ENCODE results near the gene UGT1A5.

Gene UGT1A5

DNA sequence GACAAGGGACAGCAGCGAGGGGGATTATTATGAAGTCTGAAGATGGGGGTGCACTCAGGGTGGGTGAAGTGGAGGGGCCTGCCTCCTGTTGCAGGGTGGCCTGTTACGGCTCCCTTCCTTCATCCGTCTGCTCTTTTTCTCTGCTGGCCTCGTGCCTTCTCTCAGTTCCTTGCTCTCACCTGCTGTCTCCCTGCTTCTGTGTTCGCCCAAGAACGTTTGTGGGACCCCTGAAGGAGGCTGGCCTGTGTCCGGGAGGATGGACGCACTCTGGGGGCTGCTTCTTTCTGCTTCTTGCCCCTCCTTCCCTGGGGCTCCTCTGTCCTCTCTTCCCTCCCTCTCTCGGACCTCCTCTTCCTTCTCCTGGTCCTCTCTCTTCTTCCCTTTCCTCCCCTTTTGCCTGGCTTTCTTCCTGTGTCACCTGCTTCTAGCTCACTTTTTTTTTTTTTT lies 79.2 kb downstream of the UGT1A5 start:
- H3K4me1 ChIP-seq, result no peaks in the 10 kb centered on the region
- DNase-seq (ENCODE audit: low spot score in 2 of 2), result no peak
- in situ Hi-C loops (cut with MboI; ENCODE audit: low sequenced_read_pairs), result no loop called here
- no peaks in the 10 kb centered on the region for H3K36me3 ChIP-seq (replicated peaks)
- no peaks in the 10 kb centered on the region for H3K27me3 ChIP-seq (ENCODE audit: low read depth)
- no peak overlapping the region for H3K4me3 ChIP-seq
- no peaks in the 10 kb centered on the region for H3K9me3 ChIP-seq

GRCh38 chr2:233792720-233793119 lies 80.0 kb downstream of the UGT1A5 start:
- H3K9me3 ChIP-seq, result no peaks in the 10 kb centered on the region
- no peaks in the 10 kb centered on the region for H3K27me3 ChIP-seq (ENCODE audit: low read depth)
- DNase-seq (ENCODE audit: low spot score in 2 of 2), result no peak
- in situ Hi-C loops (cut with MboI; ENCODE audit: low sequenced_read_pairs), result no loop called here
- no peaks in the 10 kb centered on the region for H3K4me1 ChIP-seq
- no peak overlapping the region for H3K4me3 ChIP-seq
- no peaks in the 10 kb centered on the region for H3K36me3 ChIP-seq (replicated peaks)

GRCh38 chr2:233793465-233794127 lies 80.9 kb downstream of the UGT1A5 start:
- in situ Hi-C loops (cut with MboI; ENCODE audit: low sequenced_read_pairs), result no loop called here
- Histone ChIP-seq H3K27me3 (ENCODE audit: low read depth) (no peaks in the 10 kb centered on the region), H3K4me3 (no peak overlapping the region), H3K4me1 (no peaks in the 10 kb centered on the region), H3K9me3 (no peaks in the 10 kb centered on the region), H3K36me3 (replicated peaks) (no peaks in the 10 kb centered on the region)
- no peak for DNase-seq (ENCODE audit: low spot score in 2 of 2)

DNA sequence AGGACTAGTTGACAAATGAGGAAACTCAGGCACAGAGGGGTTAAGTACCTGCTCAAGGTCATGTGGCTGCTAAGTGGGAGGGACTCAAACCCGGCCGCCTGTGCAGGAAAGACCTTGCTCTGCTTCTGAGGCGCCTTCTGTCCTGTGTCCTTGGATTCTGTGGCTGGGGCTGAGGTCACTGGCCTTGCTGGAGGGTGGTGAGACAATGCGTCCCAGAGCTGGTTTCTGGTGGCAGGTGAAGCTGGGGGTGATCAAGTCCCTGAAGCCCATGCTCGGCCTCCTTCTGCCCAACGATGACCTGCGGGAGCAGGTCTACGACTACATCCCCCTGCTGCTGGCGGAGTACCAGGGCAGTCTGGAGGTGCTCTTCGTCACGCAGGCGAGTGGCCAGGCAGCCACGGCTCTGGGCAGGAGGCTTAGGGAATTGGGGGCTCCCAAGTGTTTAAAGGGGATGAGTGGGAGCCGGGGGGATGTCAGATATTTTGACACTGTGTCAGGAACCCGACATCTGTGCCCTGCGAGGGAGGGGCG lies 81.5 kb downstream of the UGT1A5 start:
- in situ Hi-C loops (cut with MboI; ENCODE audit: low sequenced_read_pairs), result no loop called here
- no peak for DNase-seq (ENCODE audit: low spot score in 2 of 2)
- H3K4me1 ChIP-seq, result no peaks in the 10 kb centered on the region
- no peaks in the 10 kb centered on the region for H3K27me3 ChIP-seq (ENCODE audit: low read depth)
- H3K9me3 ChIP-seq, result no peaks in the 10 kb centered on the region
- no peak overlapping the region for H3K4me3 ChIP-seq
- no peaks in the 10 kb centered on the region for H3K36me3 ChIP-seq (replicated peaks)

- Histone ChIP-seq H3K27me3 (ENCODE audit: low read depth) (no peaks in the 10 kb centered on the region), H3K36me3 (replicated peaks) (no peaks in the 10 kb centered on the region), H3K4me1 (no peaks in the 10 kb centered on the region), H3K4me3 (no peak overlapping the region), H3K9me3 (no peaks in the 10 kb centered on the region)
- DNase-seq (ENCODE audit: low spot score in 2 of 2), result no peak
- in situ Hi-C loops (cut with MboI; ENCODE audit: low sequenced_read_pairs), result no loop called here
These were observed 83.0 kb downstream of the UGT1A5 start for GRCh38 chr2:233795735-233796171.

- Histone ChIP-seq H3K36me3 (replicated peaks) (no peaks in the 10 kb centered on the region), H3K9me3 (no peaks in the 10 kb centered on the region), H3K4me3 (no peak overlapping the region), H3K27me3 (ENCODE audit: low read depth) (no peaks in the 10 kb centered on the region), H3K4me1 (no peaks in the 10 kb centered on the region)
- no peak for DNase-seq (ENCODE audit: low spot score in 2 of 2)
- in situ Hi-C loops (cut with MboI; ENCODE audit: low sequenced_read_pairs), result no loop called here
These were observed 83.5 kb downstream of the UGT1A5 start for GRCh38 chr2:233796254-233796653.

DNA sequence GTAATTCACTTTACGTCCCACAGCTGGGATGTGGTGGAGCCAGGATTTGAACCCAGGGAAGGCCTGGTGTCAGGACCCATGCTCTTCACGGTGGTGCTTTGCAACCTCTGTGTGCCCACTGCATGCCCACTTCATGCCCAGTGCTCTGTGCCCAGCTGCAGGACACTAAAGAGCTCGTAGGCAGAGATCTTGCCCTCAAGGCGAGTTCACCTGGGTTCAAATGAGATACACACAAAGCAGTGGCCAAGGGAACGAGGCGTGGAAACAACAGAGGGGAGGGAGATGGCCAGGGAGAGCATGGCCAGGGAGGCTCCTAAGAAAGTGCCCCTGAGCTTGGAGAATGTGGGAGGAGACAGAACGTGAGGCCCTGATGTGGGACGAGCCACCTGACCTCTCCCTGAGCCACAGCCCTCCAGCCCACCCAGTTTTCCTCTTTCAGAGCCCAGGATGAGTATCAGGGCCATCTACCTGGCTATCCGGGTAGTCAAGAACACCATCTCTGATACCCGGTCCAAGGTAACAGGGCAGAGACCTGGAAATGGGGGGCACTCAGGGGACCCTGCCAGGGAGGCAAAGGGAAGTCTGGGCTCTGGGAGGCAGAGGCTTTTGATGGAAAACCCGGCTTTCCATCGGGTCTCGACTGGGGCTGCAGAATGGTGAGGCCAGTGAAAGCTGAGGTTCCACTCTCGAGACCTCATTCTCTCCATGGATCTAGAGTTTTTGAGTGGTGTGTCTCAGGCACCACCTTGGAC lies 85.8 kb downstream of the UGT1A5 start:
- DNase-seq (ENCODE audit: low spot score in 2 of 2), result no peak
- Histone ChIP-seq H3K4me1 (no peaks in the 10 kb centered on the region), H3K27me3 (ENCODE audit: low read depth) (no peaks in the 10 kb centered on the region), H3K4me3 (no peak overlapping the region), H3K9me3 (no peaks in the 10 kb centered on the region), H3K36me3 (replicated peaks) (no peaks in the 10 kb centered on the region)
- in situ Hi-C loops (cut with MboI; ENCODE audit: low sequenced_read_pairs), result no loop called here

DNA sequence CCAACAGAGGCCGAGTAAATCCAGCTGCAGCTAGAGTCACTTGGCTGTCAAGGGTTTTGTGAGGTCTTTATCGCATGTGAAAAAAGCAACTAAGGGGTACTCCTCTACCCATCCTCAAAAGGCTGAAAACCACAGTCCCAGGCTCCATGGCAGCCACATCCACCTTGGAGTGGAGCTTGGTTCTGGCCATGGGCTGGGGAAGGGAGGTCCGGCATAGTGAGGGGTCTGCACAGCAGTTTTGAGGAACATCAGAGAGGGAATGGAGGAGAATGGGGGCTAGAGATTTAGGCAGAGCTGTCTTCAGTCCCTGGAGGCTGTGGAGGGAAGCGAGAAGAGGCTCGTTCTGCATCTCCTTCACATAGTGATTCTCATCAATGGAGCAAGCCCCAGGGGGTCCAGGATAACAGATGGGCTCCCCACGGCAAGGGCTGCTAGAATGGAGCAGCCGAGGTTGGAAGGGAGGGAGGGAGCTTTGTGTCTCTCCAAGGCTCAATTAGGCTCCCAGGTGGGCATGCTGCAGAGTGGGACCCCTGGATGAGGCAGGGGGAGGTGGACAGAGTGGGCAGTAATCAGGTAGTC lies 86.5 kb downstream of the UGT1A5 start:
- in situ Hi-C loops (cut with MboI; ENCODE audit: low sequenced_read_pairs), result no loop called here
- Histone ChIP-seq H3K4me3 (no peak overlapping the region), H3K27me3 (ENCODE audit: low read depth) (no peaks in the 10 kb centered on the region), H3K4me1 (no peaks in the 10 kb centered on the region), H3K9me3 (no peaks in the 10 kb centered on the region), H3K36me3 (replicated peaks) (no peaks in the 10 kb centered on the region)
- DNase-seq (ENCODE audit: low spot score in 2 of 2), result no peak

- no peaks in the 10 kb centered on the region for H3K27me3 ChIP-seq (ENCODE audit: low read depth)
- no peaks in the 10 kb centered on the region for H3K36me3 ChIP-seq (replicated peaks)
- H3K4me1 ChIP-seq, result no peaks in the 10 kb centered on the region
- DNase-seq (ENCODE audit: low spot score in 2 of 2), result no peak
- H3K9me3 ChIP-seq, result no peaks in the 10 kb centered on the region
- H3K4me3 ChIP-seq, result no peak overlapping the region
- in situ Hi-C loops (cut with MboI; ENCODE audit: low sequenced_read_pairs), result no loop called here
These were observed 87.0 kb downstream of the UGT1A5 start for GRCh38 chr2:233799716-233800115.

GRCh38 chr2:233800208-233800607 lies 87.5 kb downstream of the UGT1A5 start:
- Histone ChIP-seq H3K4me1 (no peaks in the 10 kb centered on the region), H3K36me3 (replicated peaks) (no peaks in the 10 kb centered on the region), H3K27me3 (ENCODE audit: low read depth) (no peaks in the 10 kb centered on the region), H3K4me3 (no peak overlapping the region), H3K9me3 (no peaks in the 10 kb centered on the region)
- in situ Hi-C loops (cut with MboI; ENCODE audit: low sequenced_read_pairs), result no loop called here
- DNase-seq (ENCODE audit: low spot score in 2 of 2), result no peak

DNA sequence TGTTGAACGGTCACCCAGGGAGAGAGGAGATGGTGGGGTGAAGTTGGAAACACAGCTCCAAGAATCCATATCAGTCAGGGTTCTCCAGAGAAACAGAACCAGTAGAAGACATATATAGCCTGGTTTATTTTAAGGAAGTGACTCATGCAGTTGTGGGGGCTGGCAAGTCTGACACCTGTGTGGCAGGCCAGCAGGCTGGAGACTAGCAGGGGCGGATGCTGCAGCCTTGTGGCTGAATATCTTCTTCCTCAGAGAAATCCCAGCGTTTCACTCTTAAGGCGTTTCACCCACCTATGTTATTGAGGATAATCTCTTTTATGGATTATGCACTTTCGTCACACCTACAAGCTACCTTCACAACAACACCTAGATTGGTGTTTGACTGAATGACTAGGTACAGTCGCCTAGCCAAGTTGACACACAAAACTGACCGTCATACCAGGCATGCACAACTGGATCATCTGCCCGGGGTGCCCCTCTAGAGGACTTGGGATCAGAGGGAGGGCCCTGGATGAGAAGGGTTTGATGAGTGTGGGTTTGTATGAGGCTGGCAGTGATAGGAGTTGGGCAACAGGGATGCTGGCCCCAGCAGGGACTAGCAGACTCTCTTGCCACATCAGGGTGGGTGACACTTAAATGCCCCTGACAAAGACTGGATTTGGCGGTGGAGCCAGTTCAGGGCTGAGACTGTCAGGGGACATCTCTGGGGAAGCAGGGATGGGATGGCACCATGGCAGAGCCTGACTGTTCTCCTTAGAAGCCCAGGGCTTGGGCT lies 88.8 kb downstream of the UGT1A5 start:
- Histone ChIP-seq H3K4me3 (no peak overlapping the region), H3K9me3 (no peaks in the 10 kb centered on the region), H3K36me3 (replicated peaks) (no peaks in the 10 kb centered on the region), H3K27me3 (ENCODE audit: low read depth) (no peaks in the 10 kb centered on the region), H3K4me1 (no peaks in the 10 kb centered on the region)
- no peak for DNase-seq (ENCODE audit: low spot score in 2 of 2)
- in situ Hi-C loops (cut with MboI; ENCODE audit: low sequenced_read_pairs), result no loop called here

DNA sequence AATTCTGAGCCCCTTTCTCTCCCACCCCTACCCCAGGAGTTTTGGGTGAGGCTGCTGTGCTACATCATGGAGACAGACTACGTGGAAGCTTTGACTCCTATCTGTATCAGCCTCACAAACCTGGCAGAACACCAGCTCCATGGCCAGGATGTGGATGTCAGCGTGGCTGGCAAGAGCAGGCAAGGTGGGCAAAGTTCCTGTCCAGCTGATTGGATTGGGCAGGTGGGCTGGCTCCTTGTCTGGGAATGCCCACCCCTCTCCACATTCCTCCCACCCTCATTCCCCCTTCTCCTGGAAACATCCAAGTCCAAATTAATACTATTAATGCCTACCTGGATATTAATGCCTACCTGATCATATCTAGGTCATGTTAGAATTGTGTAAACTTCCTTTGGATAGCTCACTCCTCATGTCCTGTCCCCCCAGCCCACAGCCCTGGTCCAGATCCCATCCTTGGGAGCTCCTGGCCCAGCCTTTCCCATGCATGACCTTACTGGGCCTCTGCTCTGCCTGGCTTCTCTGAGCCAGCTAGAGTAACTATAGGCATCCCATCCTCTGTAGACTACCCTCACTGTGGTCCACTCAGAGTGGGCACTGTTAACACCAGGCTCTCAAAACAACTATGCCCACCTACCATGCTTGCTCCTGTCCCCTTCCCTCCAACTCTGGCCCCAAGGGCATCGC lies 89.6 kb downstream of the UGT1A5 start:
- H3K4me1 ChIP-seq, result no peaks in the 10 kb centered on the region
- no peaks in the 10 kb centered on the region for H3K9me3 ChIP-seq
- H3K4me3 ChIP-seq, result no peak overlapping the region
- DNase-seq (ENCODE audit: low spot score in 2 of 2), result no peak
- no peaks in the 10 kb centered on the region for H3K36me3 ChIP-seq (replicated peaks)
- in situ Hi-C loops (cut with MboI; ENCODE audit: low sequenced_read_pairs), result no loop called here
- H3K27me3 ChIP-seq (ENCODE audit: low read depth), result no peaks in the 10 kb centered on the region

- no peak for DNase-seq (ENCODE audit: low spot score in 2 of 2)
- Histone ChIP-seq H3K27me3 (ENCODE audit: low read depth) (no peaks in the 10 kb centered on the region), H3K36me3 (replicated peaks) (no peaks in the 10 kb centered on the region), H3K4me3 (no peak overlapping the region), H3K4me1 (no peaks in the 10 kb centered on the region), H3K9me3 (no peaks in the 10 kb centered on the region)
- in situ Hi-C loops (cut with MboI; ENCODE audit: low sequenced_read_pairs), result no loop called here
These were observed 90.7 kb downstream of the UGT1A5 start for GRCh38 chr2:233803292-233803911.

Measured in HAP-1 (cell line).